GM18508 (cell line): ENCODE data around the gene IL9R.
"Not testable (repeated sequence)": the region's sequence is repeated elsewhere in the genome, so short reads cannot be mapped to it uniquely, and the experiment has no call there.

Experiments
- ATAC-seq: cut with Tn5 transposase; IDR thresholded peaks from one replicate; pipeline ENCODE4 v1.9.1; 2021; ENCODE audit warnings: moderate number of reproducible peaks; ENCODE audit not compliant: insufficient read depth, unreplicated experiment

IL9R gene

GRCh38 chrX:156029296-156029695 is 31.8 kb downstream of the IL9R start:
- not testable (repeated sequence) for ATAC-seq

- not testable (repeated sequence) for ATAC-seq
These were observed 32.4 kb downstream of the IL9R start for GRCh38 chrX:156029707-156030442.

- not testable (repeated sequence) for ATAC-seq
These were observed 33.0 kb downstream of the IL9R start for GRCh38 chrX:156030474-156030873.
